Measurements from ENCODE around the gene RANBP10.

DNA sequence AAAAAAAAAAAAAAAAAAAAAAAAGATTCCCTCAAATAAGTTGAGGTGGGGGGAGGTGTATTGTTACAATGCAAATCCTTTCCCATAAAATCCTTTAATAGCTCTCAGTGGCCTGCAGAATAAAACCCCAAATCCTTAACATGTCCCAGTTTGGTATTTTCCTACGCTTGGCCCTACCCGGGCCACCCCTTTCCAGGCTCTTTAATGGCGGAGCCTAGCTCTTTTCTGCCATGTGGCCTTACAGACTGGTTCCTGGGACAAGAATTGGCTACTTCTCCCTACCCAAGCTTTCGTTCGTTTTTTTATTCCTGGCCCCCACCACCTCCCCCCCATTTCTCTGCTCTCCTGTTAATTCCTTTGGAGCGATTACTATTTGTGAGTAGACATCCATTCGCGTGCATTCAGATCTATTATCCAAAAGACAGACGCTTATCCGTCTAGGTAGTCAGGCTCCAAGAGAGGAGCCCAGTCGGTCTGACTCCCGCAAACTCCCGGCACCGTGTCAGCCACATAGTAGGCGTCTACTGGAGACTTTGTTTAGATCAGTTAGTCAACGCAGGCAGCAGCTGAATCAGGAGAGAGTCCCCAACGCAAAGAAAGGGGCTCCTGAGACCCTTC lies 34.9 kb upstream of the RANBP10 start:
- TF ChIP-seq, protein P1, sequence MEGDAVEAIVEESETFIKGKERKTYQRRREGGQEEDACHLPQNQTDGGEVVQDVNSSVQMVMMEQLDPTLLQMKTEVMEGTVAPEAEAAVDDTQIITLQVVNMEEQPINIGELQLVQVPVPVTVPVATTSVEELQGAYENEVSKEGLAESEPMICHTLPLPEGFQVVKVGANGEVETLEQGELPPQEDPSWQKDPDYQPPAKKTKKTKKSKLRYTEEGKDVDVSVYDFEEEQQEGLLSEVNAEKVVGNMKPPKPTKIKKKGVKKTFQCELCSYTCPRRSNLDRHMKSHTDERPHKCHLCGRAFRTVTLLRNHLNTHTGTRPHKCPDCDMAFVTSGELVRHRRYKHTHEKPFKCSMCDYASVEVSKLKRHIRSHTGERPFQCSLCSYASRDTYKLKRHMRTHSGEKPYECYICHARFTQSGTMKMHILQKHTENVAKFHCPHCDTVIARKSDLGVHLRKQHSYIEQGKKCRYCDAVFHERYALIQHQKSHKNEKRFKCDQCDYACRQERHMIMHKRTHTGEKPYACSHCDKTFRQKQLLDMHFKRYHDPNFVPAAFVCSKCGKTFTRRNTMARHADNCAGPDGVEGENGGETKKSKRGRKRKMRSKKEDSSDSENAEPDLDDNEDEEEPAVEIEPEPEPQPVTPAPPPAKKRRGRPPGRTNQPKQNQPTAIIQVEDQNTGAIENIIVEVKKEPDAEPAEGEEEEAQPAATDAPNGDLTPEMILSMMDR (IDR thresholded peaks at IDR 0.05): no peak
- TF ChIP-seq POLR2AphosphoS5 (IDR thresholded peaks at IDR 0.05): no peak
